Measurements from ENCODE around the gene R3HCC1L.

DNA sequence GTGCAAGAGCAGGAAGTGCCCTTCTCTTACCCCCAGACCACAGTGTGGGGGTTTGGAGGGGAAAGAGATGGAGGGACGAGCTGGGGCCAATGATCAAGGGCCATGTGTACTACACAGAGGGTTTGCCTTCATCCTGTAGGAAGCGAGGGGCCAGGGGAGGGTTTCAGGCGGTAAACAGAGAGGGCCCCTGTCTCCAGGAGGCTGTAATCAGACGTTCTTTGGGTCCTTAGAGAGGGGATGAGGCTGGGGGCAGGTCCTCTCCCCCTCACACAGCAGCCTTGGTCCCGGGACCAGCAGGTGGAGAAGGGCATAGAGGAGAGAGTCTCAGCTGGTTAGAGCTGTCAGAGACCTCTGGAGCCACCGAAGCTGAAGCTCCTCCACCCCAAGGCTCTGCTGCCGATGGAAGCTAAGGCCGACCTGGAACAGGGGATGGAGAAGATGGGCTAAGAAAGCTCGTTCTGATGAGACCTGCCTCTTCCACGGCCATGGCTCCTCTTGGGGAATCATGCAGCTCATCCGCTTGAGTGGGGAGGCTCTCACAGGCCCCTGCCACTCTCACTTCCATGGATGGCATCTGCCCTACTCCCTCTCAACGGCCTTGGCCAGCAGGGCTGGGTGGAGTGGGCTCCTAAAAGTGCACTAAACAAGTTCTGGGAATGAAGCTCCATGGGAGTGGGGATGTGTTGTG lies 130.1 kb downstream of the R3HCC1L start:
- TF ChIP-seq, protein P1, sequence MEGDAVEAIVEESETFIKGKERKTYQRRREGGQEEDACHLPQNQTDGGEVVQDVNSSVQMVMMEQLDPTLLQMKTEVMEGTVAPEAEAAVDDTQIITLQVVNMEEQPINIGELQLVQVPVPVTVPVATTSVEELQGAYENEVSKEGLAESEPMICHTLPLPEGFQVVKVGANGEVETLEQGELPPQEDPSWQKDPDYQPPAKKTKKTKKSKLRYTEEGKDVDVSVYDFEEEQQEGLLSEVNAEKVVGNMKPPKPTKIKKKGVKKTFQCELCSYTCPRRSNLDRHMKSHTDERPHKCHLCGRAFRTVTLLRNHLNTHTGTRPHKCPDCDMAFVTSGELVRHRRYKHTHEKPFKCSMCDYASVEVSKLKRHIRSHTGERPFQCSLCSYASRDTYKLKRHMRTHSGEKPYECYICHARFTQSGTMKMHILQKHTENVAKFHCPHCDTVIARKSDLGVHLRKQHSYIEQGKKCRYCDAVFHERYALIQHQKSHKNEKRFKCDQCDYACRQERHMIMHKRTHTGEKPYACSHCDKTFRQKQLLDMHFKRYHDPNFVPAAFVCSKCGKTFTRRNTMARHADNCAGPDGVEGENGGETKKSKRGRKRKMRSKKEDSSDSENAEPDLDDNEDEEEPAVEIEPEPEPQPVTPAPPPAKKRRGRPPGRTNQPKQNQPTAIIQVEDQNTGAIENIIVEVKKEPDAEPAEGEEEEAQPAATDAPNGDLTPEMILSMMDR (IDR thresholded peaks at IDR 0.05), result no peak
- no peak for TF ChIP-seq POLR2A (IDR thresholded peaks at IDR 0.05)
- TF ChIP-seq POLR2AphosphoS5 (IDR thresholded peaks at IDR 0.05; ENCODE audit: insufficient read depth in 1 of 2, low read depth in 1 of 2), result no peak
